ENCODE measurements around the gene DENND1A.

DNA sequence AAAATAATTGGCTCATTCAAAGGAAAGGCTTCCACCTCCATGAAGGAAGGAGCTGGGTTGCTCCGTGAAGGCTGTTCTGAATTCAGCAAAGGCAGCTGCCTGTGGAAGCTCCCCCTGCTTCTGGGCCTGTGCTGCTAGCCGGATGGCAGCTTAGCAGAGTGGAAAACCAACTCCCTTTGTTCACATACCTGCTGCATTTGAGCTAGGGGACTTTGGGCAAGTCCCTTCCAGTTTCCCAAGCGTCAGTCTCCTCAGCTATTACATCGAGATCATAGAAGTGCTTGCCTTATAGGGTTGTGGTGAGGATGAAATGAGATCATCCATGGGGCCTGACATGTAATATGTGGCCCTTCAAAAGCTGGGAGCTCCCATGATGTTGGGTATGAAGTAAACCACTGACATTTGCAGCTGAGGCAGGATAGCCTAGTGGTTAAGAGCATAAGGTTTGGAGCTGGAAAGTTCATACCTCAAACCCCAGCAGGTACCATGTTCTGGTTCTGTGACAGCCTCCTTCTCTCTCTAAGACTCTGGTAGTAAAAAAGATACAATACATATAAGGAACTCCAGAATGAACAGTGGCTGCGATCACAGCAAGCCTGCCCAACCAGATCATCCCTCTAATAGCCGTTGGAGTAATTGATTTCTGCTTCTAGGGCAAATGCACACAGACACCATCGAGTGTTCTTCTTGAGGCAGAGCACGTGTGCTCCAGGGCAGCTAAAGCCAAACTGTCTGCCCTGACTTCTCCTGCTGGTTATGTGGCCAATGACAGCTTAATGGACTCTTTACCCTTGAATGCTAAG is 11.0 kb upstream of the DENND1A start:
- peak; percentile 12; the same call in 1 of the 2 replicates for TF ChIP-seq RAD21 (CRISPR knock-in tag; IDR thresholded peaks at IDR 0.05)
- no peak for TF ChIP-seq PRDM15 (CRISPR knock-in tag; IDR thresholded peaks at IDR 0.05)
- TF ChIP-seq RXRB (CRISPR knock-in tag; IDR thresholded peaks at IDR 0.05; ENCODE audit: borderline replicate concordance) = no peak
- TF ChIP-seq, protein P1, sequence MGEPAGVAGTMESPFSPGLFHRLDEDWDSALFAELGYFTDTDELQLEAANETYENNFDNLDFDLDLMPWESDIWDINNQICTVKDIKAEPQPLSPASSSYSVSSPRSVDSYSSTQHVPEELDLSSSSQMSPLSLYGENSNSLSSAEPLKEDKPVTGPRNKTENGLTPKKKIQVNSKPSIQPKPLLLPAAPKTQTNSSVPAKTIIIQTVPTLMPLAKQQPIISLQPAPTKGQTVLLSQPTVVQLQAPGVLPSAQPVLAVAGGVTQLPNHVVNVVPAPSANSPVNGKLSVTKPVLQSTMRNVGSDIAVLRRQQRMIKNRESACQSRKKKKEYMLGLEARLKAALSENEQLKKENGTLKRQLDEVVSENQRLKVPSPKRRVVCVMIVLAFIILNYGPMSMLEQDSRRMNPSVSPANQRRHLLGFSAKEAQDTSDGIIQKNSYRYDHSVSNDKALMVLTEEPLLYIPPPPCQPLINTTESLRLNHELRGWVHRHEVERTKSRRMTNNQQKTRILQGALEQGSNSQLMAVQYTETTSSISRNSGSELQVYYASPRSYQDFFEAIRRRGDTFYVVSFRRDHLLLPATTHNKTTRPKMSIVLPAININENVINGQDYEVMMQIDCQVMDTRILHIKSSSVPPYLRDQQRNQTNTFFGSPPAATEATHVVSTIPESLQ (CRISPR knock-in tag; conservative IDR thresholded peaks at IDR 0.05) = no peak
- no peak for TF ChIP-seq MLXIP (CRISPR knock-in tag; IDR thresholded peaks at IDR 0.05; ENCODE audit: borderline replicate concordance)
- TF ChIP-seq, protein P2, sequence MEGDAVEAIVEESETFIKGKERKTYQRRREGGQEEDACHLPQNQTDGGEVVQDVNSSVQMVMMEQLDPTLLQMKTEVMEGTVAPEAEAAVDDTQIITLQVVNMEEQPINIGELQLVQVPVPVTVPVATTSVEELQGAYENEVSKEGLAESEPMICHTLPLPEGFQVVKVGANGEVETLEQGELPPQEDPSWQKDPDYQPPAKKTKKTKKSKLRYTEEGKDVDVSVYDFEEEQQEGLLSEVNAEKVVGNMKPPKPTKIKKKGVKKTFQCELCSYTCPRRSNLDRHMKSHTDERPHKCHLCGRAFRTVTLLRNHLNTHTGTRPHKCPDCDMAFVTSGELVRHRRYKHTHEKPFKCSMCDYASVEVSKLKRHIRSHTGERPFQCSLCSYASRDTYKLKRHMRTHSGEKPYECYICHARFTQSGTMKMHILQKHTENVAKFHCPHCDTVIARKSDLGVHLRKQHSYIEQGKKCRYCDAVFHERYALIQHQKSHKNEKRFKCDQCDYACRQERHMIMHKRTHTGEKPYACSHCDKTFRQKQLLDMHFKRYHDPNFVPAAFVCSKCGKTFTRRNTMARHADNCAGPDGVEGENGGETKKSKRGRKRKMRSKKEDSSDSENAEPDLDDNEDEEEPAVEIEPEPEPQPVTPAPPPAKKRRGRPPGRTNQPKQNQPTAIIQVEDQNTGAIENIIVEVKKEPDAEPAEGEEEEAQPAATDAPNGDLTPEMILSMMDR (CRISPR knock-in tag; IDR thresholded peaks at IDR 0.05) = no peak
- no peak for TF ChIP-seq SIN3A (IDR thresholded peaks at IDR 0.05; ENCODE audit: borderline replicate concordance, low read depth, low read length)
- no peak for TF ChIP-seq ZBTB8A (CRISPR knock-in tag; IDR thresholded peaks at IDR 0.05; ENCODE audit: borderline replicate concordance, low read depth)
- no peak for TF ChIP-seq ZNF547 (CRISPR knock-in tag; IDR thresholded peaks at IDR 0.05)
- no peak for TF ChIP-seq POLR2A (IDR thresholded peaks at IDR 0.05; ENCODE audit: insufficient read depth in 1 of 2, low read depth in 2 of 2, low read length in 2 of 2)
- peak; percentile 26; the same call in 1 of the 2 replicates for TF ChIP-seq SMC3 (IDR thresholded peaks at IDR 0.05; ENCODE audit: low read length)
- no peak for TF ChIP-seq FOXK2 (IDR thresholded peaks at IDR 0.05)
- TF ChIP-seq KDM1A (CRISPR knock-in tag; IDR thresholded peaks at IDR 0.05) = no peak
